HG02588 (cell line): ENCODE results near the gene LAMA1.

Experiments used
- ATAC-seq: cut with Tn5 transposase; IDR thresholded peaks from one replicate; pipeline ENCODE4 v1.9.1; 2021; ENCODE audit warnings: mild to moderate bottlenecking, moderate library complexity; ENCODE audit not compliant: unreplicated experiment

LAMA1 gene

DNA sequence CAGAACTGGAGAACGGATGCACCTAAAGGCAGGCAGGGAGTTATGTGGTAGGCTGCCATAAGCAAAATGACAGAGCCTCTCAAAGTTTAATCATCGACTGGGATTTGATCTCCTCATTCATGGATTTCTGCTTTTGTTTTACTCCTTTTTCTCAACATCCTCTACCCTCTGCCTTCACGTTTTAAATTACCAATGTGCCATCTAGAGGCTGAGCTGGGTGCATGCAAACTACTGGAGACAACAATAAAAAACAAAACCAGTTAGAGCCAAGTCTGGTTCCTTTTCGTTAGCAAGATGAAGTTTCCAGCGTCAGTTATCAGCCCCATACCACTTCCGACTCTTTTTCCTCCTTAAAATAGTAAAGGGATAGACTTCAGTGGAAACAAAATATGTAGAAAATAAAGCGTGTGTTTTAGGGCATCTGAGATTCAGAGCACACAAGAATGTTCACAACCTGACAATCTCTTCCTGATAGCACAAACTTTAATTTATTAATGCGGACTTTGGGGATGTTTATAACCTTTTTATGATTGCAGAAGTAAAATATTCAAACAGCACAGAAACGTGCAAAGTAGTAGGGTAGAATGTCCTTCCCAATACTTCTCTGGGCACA lies 117.0 kb downstream of the LAMA1 start:
- ATAC-seq = no peak

- no peak for ATAC-seq
Measured at GRCh38 chr18:6997808-6998207, 119.8 kb downstream of the LAMA1 start.

DNA sequence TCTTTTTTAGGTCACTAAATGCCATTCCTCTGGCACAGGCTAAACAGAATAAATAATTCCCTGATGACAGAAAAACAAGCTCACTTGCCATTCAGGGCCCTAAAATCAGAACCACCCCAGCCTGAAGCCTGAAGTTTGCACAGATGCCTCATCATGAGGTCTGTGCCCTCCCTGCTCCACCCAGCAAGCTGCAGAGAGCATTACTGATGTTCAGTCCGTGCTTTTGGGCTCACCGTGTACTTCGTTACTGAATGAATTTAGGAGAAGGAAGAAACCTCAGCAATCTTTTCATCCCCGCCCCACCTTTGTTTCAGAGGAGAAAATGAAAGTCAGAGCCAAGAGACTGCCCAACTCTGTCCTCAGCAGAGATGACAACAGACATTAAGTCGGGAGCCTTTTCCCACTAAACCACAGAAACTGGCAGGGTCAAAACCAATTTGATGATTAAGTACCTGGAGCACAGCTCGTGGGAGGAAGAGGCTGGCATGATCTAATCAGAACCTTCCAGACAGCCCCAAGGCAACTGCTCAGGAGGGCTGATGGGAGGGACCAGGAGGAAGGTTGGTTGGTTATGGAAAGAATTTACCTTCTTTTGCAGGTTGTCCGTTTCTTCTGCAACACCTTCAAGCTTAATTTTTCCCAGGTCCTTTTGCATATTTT lies 122.7 kb downstream of the LAMA1 start:
- ATAC-seq = no peak

GRCh38 chr18:6994056-6994770 lies 123.4 kb downstream of the LAMA1 start:
- no peak for ATAC-seq

DNA sequence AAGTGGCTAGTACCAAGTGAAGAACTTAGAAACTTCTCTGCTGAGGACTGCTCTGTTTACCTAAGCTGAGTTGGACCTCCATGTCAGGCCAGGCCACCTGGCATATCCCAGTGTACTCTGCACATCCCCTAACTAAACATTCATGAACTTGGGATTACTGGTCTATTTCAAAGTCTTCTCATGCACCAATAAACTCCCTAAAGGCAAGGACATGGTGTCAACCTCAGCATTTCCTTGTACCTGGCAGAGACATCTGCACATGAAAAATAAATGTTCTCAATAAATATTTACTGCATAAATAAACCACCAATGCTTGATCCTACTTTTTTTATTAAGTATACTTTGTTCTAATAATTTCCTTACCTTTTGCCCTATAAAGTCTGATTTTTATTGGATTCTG lies 124.8 kb downstream of the LAMA1 start:
- no peak for ATAC-seq

GRCh38 chr18:6983366-6983765 lies 134.2 kb downstream of the LAMA1 start:
- ATAC-seq = no peak

DNA sequence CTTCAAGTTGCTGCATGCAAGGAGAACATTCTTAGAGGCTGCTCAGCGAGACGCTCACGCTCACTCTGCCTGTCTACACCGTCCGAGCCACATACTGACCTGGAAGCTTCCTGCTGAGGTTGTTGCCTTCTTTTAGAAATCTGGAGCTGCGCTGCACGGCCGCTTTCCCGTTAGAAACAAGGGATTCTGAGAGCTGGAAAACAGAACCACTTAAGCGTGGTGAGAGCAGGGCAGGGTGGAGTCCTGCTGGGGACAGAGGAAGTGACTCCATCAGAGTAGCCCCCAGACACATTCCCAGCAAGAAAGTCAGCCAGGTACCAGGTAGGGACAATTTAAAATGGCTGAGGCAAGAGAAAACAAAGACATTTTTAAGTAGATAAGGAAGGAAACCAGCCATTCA lies 135.2 kb downstream of the LAMA1 start:
- ATAC-seq = no peak

DNA sequence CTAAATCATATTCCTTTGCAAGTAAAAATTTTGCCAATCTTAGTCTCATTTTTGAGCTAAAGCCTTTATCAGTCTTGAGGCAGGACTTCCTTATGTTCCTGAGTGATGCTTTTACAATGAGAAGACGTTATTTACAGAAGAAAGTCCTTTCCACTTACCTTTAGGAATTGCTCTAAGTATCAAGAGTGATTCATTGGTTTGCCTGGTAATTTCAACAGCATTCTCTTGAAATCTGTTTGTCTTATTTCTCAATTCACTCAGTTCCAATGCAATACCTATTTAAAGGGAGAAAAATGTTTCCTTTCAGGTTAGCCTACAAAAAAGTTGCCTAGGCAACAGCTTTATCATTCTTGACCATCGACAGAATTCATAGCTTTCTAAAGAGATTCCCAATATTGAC lies 137.2 kb downstream of the LAMA1 start:
- no peak for ATAC-seq

DNA sequence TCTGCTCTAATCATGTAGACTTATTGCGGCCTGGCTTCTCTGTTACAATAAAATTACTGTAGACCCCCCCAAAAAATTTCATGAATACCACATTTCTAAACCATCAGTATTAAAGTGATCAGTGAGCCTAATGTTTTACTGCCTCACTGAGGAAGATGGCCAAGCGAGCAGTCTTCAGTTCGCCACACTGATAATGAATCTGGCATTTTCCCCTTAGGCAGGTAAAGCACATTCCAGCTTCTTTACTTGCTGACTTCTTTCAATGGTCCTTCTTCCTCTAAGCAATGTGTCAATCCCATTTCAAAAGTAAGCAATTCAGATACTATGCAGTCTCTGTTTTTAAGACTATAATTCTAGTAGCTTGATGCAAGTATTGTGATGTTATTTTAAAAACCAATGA lies 137.6 kb downstream of the LAMA1 start:
- no peak for ATAC-seq

DNA sequence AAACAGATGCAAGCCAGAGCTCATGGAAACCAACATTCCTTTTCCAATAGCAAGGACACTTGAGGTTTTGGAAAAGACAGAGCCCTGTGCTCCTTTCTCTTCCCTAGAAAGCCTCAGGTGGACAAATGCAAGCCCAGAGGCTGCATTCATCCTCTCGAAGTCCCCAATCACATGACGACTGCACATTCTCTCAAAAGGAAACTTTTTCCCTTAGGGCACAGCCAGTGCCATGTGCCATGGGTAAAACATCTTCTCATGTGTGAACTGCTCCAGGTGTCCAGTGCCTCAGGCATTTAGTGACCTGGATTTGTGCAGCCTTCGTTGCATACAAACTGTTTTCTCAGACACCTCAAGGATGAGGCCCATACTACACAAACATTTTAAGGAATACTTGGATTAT lies 140.7 kb downstream of the LAMA1 start:
- ATAC-seq = no peak

- no peak for ATAC-seq
Measured at GRCh38 chr18:6975084-6975483, 142.5 kb downstream of the LAMA1 start.

GRCh38 chr18:6971823-6972478 lies 145.6 kb downstream of the LAMA1 start:
- no peak for ATAC-seq

- no peak for ATAC-seq
Measured at GRCh38 chr18:6963452-6964097, 154.0 kb downstream of the LAMA1 start.

GRCh38 chr18:6962571-6963451 lies 154.8 kb downstream of the LAMA1 start:
- no peak for ATAC-seq

- no peak for ATAC-seq
Measured at GRCh38 chr18:6961331-6961730, 156.3 kb downstream of the LAMA1 start.

- no peak for ATAC-seq
Measured at GRCh38 chr18:6960656-6961055, 156.9 kb downstream of the LAMA1 start.

DNA sequence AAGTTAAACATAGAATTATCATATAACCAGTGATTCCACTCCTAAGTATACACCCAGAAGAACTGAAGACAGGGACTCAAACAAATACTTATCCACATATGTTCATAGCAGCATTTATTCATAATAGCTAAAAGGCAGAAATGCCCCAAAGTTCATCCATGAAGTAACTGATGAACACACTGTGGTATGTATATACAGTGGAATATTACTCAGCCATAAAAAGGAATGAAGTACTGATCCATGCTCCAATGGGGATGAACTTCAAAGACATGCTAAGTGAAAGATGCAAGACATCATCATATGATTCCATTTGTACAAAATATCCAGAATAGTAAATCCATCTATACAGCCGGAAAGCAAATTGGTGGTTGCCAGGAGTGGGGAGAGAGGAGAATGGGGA lies 157.5 kb downstream of the LAMA1 start:
- ATAC-seq = no peak

DNA sequence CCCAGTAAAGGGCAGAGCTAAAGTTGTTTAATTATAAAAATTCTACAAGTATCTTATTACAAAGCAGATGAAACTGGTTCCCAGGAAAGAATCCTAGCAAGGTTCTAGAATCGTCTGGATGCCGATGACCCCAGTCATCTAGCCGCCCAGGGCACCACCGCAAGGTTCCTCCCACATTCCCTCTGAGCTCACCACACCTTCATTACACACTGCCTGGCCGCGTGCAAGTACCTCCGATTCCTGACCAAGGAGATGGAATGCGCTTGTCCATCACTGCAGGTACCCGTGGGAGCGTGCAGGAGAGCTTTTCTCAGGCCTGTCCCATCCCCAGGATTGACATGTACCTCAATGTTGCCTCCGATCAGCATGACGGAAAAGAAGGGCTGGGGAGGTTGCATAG lies 158.5 kb downstream of the LAMA1 start:
- ATAC-seq = no peak

- no peak for ATAC-seq
Measured at GRCh38 chr18:6956999-6957398, 160.6 kb downstream of the LAMA1 start.

DNA sequence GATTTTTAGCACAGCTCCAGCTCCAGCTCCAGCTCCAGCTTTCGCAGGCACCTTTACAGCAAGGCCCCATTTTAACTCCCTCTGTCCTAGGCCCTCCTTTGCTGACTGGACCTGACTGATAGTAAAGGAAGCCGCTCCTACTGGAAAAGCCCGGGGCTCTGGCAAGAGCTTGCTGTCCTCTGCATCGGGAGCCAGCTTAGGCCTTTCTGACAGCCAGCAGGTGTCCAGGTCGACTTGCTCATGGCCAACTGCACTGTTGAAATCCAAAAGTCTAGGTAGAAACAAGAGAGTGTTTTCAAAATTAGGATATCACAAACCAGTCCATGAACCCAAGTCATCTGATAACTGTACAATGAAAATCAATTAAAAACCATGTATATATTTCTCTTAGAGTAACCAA lies 161.1 kb downstream of the LAMA1 start:
- no peak for ATAC-seq
